Keratinocyte (primary cell): ENCODE measurements around the gene KIAA1191. TPM values are rescaled to one million over a fixed set of nuclear protein-coding genes. Genes with fewer than 3 reads are reported as not detected.

ENCODE experiments used
- DNase-seq: peaks from one replicate; pipeline ENCODE4 v3.0.0-alpha.2; 2011; ENCODE audit warnings: low read depth, missing footprints, low spot score
- FAIRE-seq: peaks from 2 replicates; lab custom pipeline; 2011; peaks lifted over from hg19 to GRCh38; lab: Jason Lieb, UNC
- H2AFZ ChIP-seq: 2 replicates; pipeline ENCODE4 v1.6.0; 2012; ENCODE audit warnings: low read length, control low read depth, inconsistent platforms; ENCODE audit not compliant: control insufficient read depth
- H3K27ac ChIP-seq: 2 replicates; pipeline ENCODE4 v1.5.1; 2011; ENCODE audit warnings: low read length; ENCODE audit not compliant: control insufficient read depth, insufficient read depth
- H3K27me3 ChIP-seq: 3 replicates; pipeline ENCODE4 v1.6.0; 2011; ENCODE audit warnings: low read length; ENCODE audit not compliant: control insufficient read depth, insufficient read depth; ENCODE audit errors: extremely low read depth
- H3K36me3 ChIP-seq, 2 experiments: 2 replicates in 1 of 2; 3 replicates in 1 of 2; pipeline ENCODE4 v1.5.1; 2011; ENCODE audit warnings: low read length in 2 of 2, mild to moderate bottlenecking in 1 of 2; ENCODE audit not compliant: control insufficient read depth in 2 of 2, insufficient read depth in 2 of 2; ENCODE audit errors: extremely low read depth in 1 of 2
- H3K4me1 ChIP-seq: 3 replicates; pipeline ENCODE4 v1.5.1; 2011; ENCODE audit warnings: low read length; ENCODE audit not compliant: control insufficient read depth, insufficient read depth; ENCODE audit errors: extremely low read depth
- H3K4me2 ChIP-seq: 3 replicates; pipeline ENCODE4 v1.6.0; 2011; ENCODE audit warnings: low read depth, low read length; ENCODE audit not compliant: control insufficient read depth, insufficient read depth; ENCODE audit errors: extremely low read depth
- H3K4me3 ChIP-seq, 3 experiments: fragments of 200-600 bp in 1 of 3; sonication (generic) in 1 of 3; 2 replicates in 2 of 3; 3 replicates in 1 of 3; pipeline ENCODE4 v1.5.1; 2011 to 2016; ENCODE audit warnings: low read length in 3 of 3, mild to moderate bottlenecking in 3 of 3, control low read depth in 2 of 3, inconsistent platforms in 1 of 3, low read depth in 1 of 3, mixed read lengths in 1 of 3, mixed run types in 1 of 3, moderate library complexity in 1 of 3; ENCODE audit not compliant: control insufficient read depth in 2 of 3, insufficient read depth in 2 of 3; ENCODE audit errors: extremely low read depth in 1 of 3
- H3K79me2 ChIP-seq: 2 replicates; pipeline ENCODE4 v1.6.0; 2012; ENCODE audit warnings: low read length; ENCODE audit not compliant: control insufficient read depth, insufficient read depth
- H3K9ac ChIP-seq: 3 replicates; pipeline ENCODE4 v1.6.0; 2011; ENCODE audit warnings: low read length; ENCODE audit not compliant: control insufficient read depth, insufficient read depth; ENCODE audit errors: extremely low read depth
- H3K9me1 ChIP-seq: 3 replicates; pipeline ENCODE4 v1.6.0; 2011; ENCODE audit warnings: low read length; ENCODE audit not compliant: control insufficient read depth, insufficient read depth; ENCODE audit errors: extremely low read depth
- H3K9me3 ChIP-seq: 2 replicates; pipeline ENCODE4 v1.5.1; 2012; ENCODE audit warnings: low read depth, low read length; ENCODE audit not compliant: control insufficient read depth
- H4K20me1 ChIP-seq: 3 replicates; pipeline ENCODE4 v1.6.0; 2011; ENCODE audit warnings: low read length; ENCODE audit not compliant: control insufficient read depth, insufficient read depth; ENCODE audit errors: extremely low read depth
- CTCF ChIP-seq, 3 experiments: IDR thresholded peaks in 1 of 3; conservative IDR thresholded peaks in 1 of 3; optimal IDR thresholded peaks in 1 of 3; 2 replicates in 2 of 3; 3 replicates in 1 of 3; pipeline versions ENCODE3 to v1.5.1; 2011; ENCODE audit warnings: low read length in 3 of 3, mild to moderate bottlenecking in 3 of 3, moderate library complexity in 2 of 3, control low read depth in 1 of 3, inconsistent platforms in 1 of 3; ENCODE audit not compliant: insufficient read depth in 2 of 3; ENCODE audit errors: extremely low read depth in 1 of 3
- EZH2 ChIP-seq: IDR thresholded peaks from one replicate; pipeline ENCODE4 v1.6.1; 2012; ENCODE audit warnings: inconsistent platforms, mild to moderate bottlenecking, low read length, moderate library complexity
- dilution Hi-C: fragments of 300-500 bp; cut with MboI; formaldehyde crosslinking; loops from one replicate; pipeline ENCODE4 v1.7.0; 2020; ENCODE audit warnings: low sequenced_read_pairs; ENCODE audit not compliant: extremely low pct_ligation_motif_present
- polyA plus RNA-seq, 5 experiments: library from polyadenylated mRNA; depleted of rRNA in 3 of 5; stranded (reverse) in 3 of 5; stranded (forward) in 1 of 5; unstranded in 1 of 5; fragments of >200 nt; gene quantifications; 1 replicate in 1 of 5; 2 replicates in 3 of 5; 3 replicates in 1 of 5; pipeline versions ENCODE4 v1.2.1 to v1.2.3, GENCODE V29; 2011 to 2012; ENCODE audit warnings: missing spikeins in 2 of 5, low read depth in 1 of 5, low replicate concordance in 1 of 5

KIAA1191 gene
- polyA plus RNA-seq, 1 donor (not counting 4 experiments of a cell fraction or from before 2014, with no cell fraction given) = 100 TPM

GRCh38 chr5:176379881-176380280, 18.3 kb upstream of the KIAA1191 start:
- peaks cover 30 to 35% of the 10 kb centered on the region in 2 experiments for H3K36me3 ChIP-seq
- H3K4me3 ChIP-seq = no peak overlapping the region
- peaks cover under 1% of the 10 kb centered on the region for H3K79me2 ChIP-seq
- DNase-seq (no peak), FAIRE-seq (no peak)
- no peaks in the 10 kb centered on the region for H3K4me1 ChIP-seq
- no peak overlapping the region for H2AFZ ChIP-seq
- no peaks in the 10 kb centered on the region for H3K9me3 ChIP-seq
- dilution Hi-C loops = no loop called here
- TF ChIP-seq CTCF (optimal IDR thresholded peaks at IDR 0.05 in 1 of 3, IDR thresholded peaks at IDR 0.05 in 1 of 3, conservative IDR thresholded peaks at IDR 0.05 in 1 of 3; ENCODE audit: extremely low read depth in 1 of 3, insufficient read depth in 2 of 3, low read length in 3 of 3) (no peak), EZH2 (no peak)
- no peak overlapping the region for H3K9ac ChIP-seq
- no peak overlapping the region for H3K27ac ChIP-seq
- no peaks in the 10 kb centered on the region for H3K27me3 ChIP-seq
- no peak overlapping the region for H3K4me2 ChIP-seq
- no peaks in the 10 kb centered on the region for H3K9me1 ChIP-seq
- H4K20me1 ChIP-seq = no peaks in the 10 kb centered on the region

- Histone ChIP-seq H2AFZ (no peak overlapping the region), H3K4me3 (no peak overlapping the region), H4K20me1 (no peaks in the 10 kb centered on the region), H3K79me2 (no peaks in the 10 kb centered on the region), H3K4me2 (no peak overlapping the region), H3K9me1 (no peaks in the 10 kb centered on the region), H3K4me1 (no peaks in the 10 kb centered on the region), H3K27me3 (no peaks in the 10 kb centered on the region), H3K36me3 (peaks cover 0 to 6% of the 10 kb centered on the region in 2 experiments), H3K9ac (no peak overlapping the region), H3K27ac (no peak overlapping the region), H3K9me3 (no peaks in the 10 kb centered on the region)
- FAIRE-seq (no peak), DNase-seq (no peak)
- dilution Hi-C loops = no loop called here
- TF ChIP-seq EZH2 (no peak), CTCF (optimal IDR thresholded peaks at IDR 0.05 in 1 of 3, IDR thresholded peaks at IDR 0.05 in 1 of 3, conservative IDR thresholded peaks at IDR 0.05 in 1 of 3; ENCODE audit: extremely low read depth in 1 of 3, insufficient read depth in 2 of 3, low read length in 3 of 3) (no peak)
Measured at GRCh38 chr5:176373100-176373818, 11.7 kb upstream of the KIAA1191 start.
